ENCODE measurements around the gene PHC3. TPM values are rescaled to one million over a fixed set of nuclear protein-coding genes. Genes with fewer than 3 reads are reported as not detected.
A peak's percentile ranks its signal among the peaks of the same experiment; 100 is the strongest.

PHC3 gene
- total and polyA plus RNA-seq, 2 donors from 2014 or later: 3.6 to 85.6 TPM

- no peak for FAIRE-seq
Measured at GRCh38 chr3:170059447-170059846, 122.1 kb downstream of the PHC3 start.

GRCh38 chr3:170058127-170058526 lies 123.4 kb downstream of the PHC3 start:
- Histone ChIP-seq H3K4me1 (ENCODE audit: control insufficient read depth in 2 of 3, insufficient read depth in 2 of 3, low read depth in 1 of 3, low read length in 3 of 3) (peaks cover 0 to 12% (median 0%) of the 10 kb centered on the region in 3 donors), H3K27ac (ENCODE audit: low read depth in 2 of 2, low read length in 2 of 2) (no peak overlapping the region), H3K27me3 (ENCODE audit: control insufficient read depth, insufficient read depth, low read length) (no peaks in the 10 kb centered on the region), H3K9me3 (ENCODE audit: control insufficient read depth in 2 of 3, insufficient read depth in 1 of 3, low read length in 3 of 3) (no peaks in the 10 kb centered on the region), H3K36me3 (ENCODE audit: control insufficient read depth in 2 of 3, insufficient read depth in 3 of 3, low read length in 3 of 3) (no peaks in the 10 kb centered on the region), H3K4me3 (ENCODE audit: low read length in 3 of 3) (no peak overlapping the region), H3K9ac (ENCODE audit: low read length in 3 of 3) (no peak overlapping the region)
- no peak for FAIRE-seq
- intact Hi-C loops (cut with DNase I): no loop called here
- DNase-seq: no peak
- TF ChIP-seq CTCF (IDR thresholded peaks at IDR 0.05; ENCODE audit: borderline replicate concordance, extremely low read depth, insufficient read depth): no peak

More at GRCh38 chr3:170059447-170059846, 122.1 kb downstream of the PHC3 start:
- H3K36me3 ChIP-seq (ENCODE audit: control insufficient read depth in 2 of 3, insufficient read depth in 3 of 3, low read length in 3 of 3): no peaks in the 10 kb centered on the region
- DNase-seq: no peak
- H3K4me3 ChIP-seq (ENCODE audit: low read length in 3 of 3): no peak overlapping the region
- H3K9ac ChIP-seq (ENCODE audit: low read length in 3 of 3): no peak overlapping the region
- H3K27ac ChIP-seq (ENCODE audit: low read depth in 2 of 2, low read length in 2 of 2): no peak overlapping the region
- H3K4me1 ChIP-seq (ENCODE audit: control insufficient read depth in 2 of 3, insufficient read depth in 2 of 3, low read depth in 1 of 3, low read length in 3 of 3): peaks cover 0 to 12% (median 0%) of the 10 kb centered on the region in 3 donors
- no peaks in the 10 kb centered on the region for H3K9me3 ChIP-seq (ENCODE audit: control insufficient read depth in 2 of 3, insufficient read depth in 1 of 3, low read length in 3 of 3)
- TF ChIP-seq CTCF (IDR thresholded peaks at IDR 0.05; ENCODE audit: borderline replicate concordance, extremely low read depth, insufficient read depth): no peak
- intact Hi-C loops (cut with DNase I): no loop called here
- no peaks in the 10 kb centered on the region for H3K27me3 ChIP-seq (ENCODE audit: control insufficient read depth, insufficient read depth, low read length)

GRCh38 chr3:170057550-170057949 lies 124.0 kb downstream of the PHC3 start:
- Histone ChIP-seq H3K27me3 (ENCODE audit: control insufficient read depth, insufficient read depth, low read length) (no peaks in the 10 kb centered on the region), H3K9me3 (ENCODE audit: control insufficient read depth in 2 of 3, insufficient read depth in 1 of 3, low read length in 3 of 3) (no peaks in the 10 kb centered on the region), H3K9ac (ENCODE audit: low read length in 3 of 3) (no peak overlapping the region), H3K36me3 (ENCODE audit: control insufficient read depth in 2 of 3, insufficient read depth in 3 of 3, low read length in 3 of 3) (no peaks in the 10 kb centered on the region), H3K27ac (ENCODE audit: low read depth in 2 of 2, low read length in 2 of 2) (peak overlapping the region in 1 of 2 donors; percentile 24), H3K4me3 (ENCODE audit: low read length in 3 of 3) (no peak overlapping the region), H3K4me1 (ENCODE audit: control insufficient read depth in 2 of 3, insufficient read depth in 2 of 3, low read depth in 1 of 3, low read length in 3 of 3) (peaks cover 0 to 12% (median 0%) of the 10 kb centered on the region in 3 donors)
- FAIRE-seq (no peak), DNase-seq (no peak)
- no peak for TF ChIP-seq CTCF (IDR thresholded peaks at IDR 0.05; ENCODE audit: borderline replicate concordance, extremely low read depth, insufficient read depth)
- intact Hi-C loops (cut with DNase I): no loop called here

Data from kidney (tissue), 14 donors.